ENCODE results near the gene TLE6. TPM values are rescaled to one million over a fixed set of nuclear protein-coding genes. Genes with fewer than 3 reads are reported as not detected.
A peak's percentile ranks its signal among the peaks of the same experiment; 100 is the strongest.

Gene TLE6
- total RNA-seq, 2 experiments from 2014 or later: 2.6 to 3.5 TPM

- H3K27ac Mint-ChIP-seq: no peak overlapping the region
- no peaks in the 10 kb centered on the region for H3K9me3 Mint-ChIP-seq (ENCODE audit: low read depth)
- H3K4me3 Mint-ChIP-seq: no peak overlapping the region
- no peaks in the 10 kb centered on the region for H3K27me3 Mint-ChIP-seq
- ATAC-seq (no peak), DNase-seq (no peak)
- ChIA-PET CTCF (interaction anchor here (0.6 kb wide), 1 partner anchor 17 kb away, joined by 3 read pairs; no protein-coding TSS in a partner anchor), POLR2A (no interaction called here)
- intact Hi-C loops (cut with DNase I, micrococcal nuclease): no loop called here
- no peaks in the 10 kb centered on the region for H3K36me3 Mint-ChIP-seq (ENCODE audit: low read depth)
- peaks cover 13% of the 10 kb centered on the region for H3K4me1 Mint-ChIP-seq
These were observed 42.0 kb downstream of the TLE6 start for GRCh38 chr19:3019211-3019854.

GRCh38 chr19:3020321-3020960, 43.1 kb downstream of the TLE6 start:
- ChIA-PET CTCF (no interaction called here), POLR2A (no interaction called here)
- Mint-ChIP-seq H3K27ac (no peak overlapping the region), H3K4me1 (peaks cover 24% of the 10 kb centered on the region), H3K4me3 (no peak overlapping the region), H3K36me3 (ENCODE audit: low read depth) (no peaks in the 10 kb centered on the region), H3K9me3 (ENCODE audit: low read depth) (no peaks in the 10 kb centered on the region), H3K27me3 (peaks cover 2% of the 10 kb centered on the region)
- ATAC-seq (no peak), DNase-seq (no peak)
- intact Hi-C loops (cut with DNase I, micrococcal nuclease): no loop called here

- Mint-ChIP-seq H3K27me3 (peaks cover 7% of the 10 kb centered on the region), H3K9me3 (ENCODE audit: low read depth) (no peaks in the 10 kb centered on the region), H3K36me3 (ENCODE audit: low read depth) (no peaks in the 10 kb centered on the region), H3K4me3 (peak overlapping the region; percentile 48), H3K4me1 (peaks cover 30% of the 10 kb centered on the region), H3K27ac (peak overlapping the region; percentile 65)
- ATAC-seq: peak; percentile 92
- intact Hi-C loops (cut with DNase I, micrococcal nuclease): no loop called here
- DNase-seq: peak; percentile 63
- ChIA-PET POLR2A (interaction anchor here (1.0 kb wide), 1 partner anchor 12 kb away, joined by 7 read pairs; no protein-coding TSS in a partner anchor), CTCF (interaction anchor here (0.7 to 1.4 kb wide), 4 partner anchors 12 to 516 kb away, joined by 3 read pairs; no protein-coding TSS in a partner anchor)
These were observed 47.1 kb downstream of the TLE6 start for GRCh38 chr19:3024509-3024869.

GRCh38 chr19:3024870-3025548, 47.6 kb downstream of the TLE6 start:
- peak overlapping the region; percentile 65 for H3K27ac Mint-ChIP-seq
- intact Hi-C loops (cut with DNase I, micrococcal nuclease): no loop called here
- no peaks in the 10 kb centered on the region for H3K36me3 Mint-ChIP-seq (ENCODE audit: low read depth)
- peak; percentile 41 for DNase-seq
- ATAC-seq: peak; percentile 42
- peak overlapping the region; percentile 48 for H3K4me3 Mint-ChIP-seq
- POLR2A ChIA-PET: interaction anchor here (1.0 kb wide), 1 partner anchor 11 kb away, joined by 7 read pairs; no protein-coding TSS in a partner anchor
- CTCF ChIA-PET: interaction anchor here (0.7 to 1.4 kb wide), 4 partner anchors 11 to 516 kb away, joined by 3 read pairs; no protein-coding TSS in a partner anchor
- no peaks in the 10 kb centered on the region for H3K9me3 Mint-ChIP-seq (ENCODE audit: low read depth)
- H3K4me1 Mint-ChIP-seq: peaks cover 32% of the 10 kb centered on the region
- peaks cover 8% of the 10 kb centered on the region for H3K27me3 Mint-ChIP-seq

- no peaks in the 10 kb centered on the region for H3K9me3 Mint-ChIP-seq (ENCODE audit: low read depth)
- CTCF ChIA-PET: interaction anchor here (0.8 kb wide), 1 partner anchor 11 kb away, joined by 3 read pairs; no protein-coding TSS in a partner anchor
- no peaks in the 10 kb centered on the region for H3K36me3 Mint-ChIP-seq (ENCODE audit: low read depth)
These were observed 48.2 kb downstream of the TLE6 start for GRCh38 chr19:3025549-3025886.

GRCh38 chr19:3026768-3027167, 49.4 kb downstream of the TLE6 start:
- H3K9me3 Mint-ChIP-seq (ENCODE audit: low read depth): no peaks in the 10 kb centered on the region
- H3K27ac Mint-ChIP-seq: no peak overlapping the region
- H3K4me1 Mint-ChIP-seq: peaks cover 35% of the 10 kb centered on the region
- intact Hi-C loops (cut with DNase I, micrococcal nuclease): no loop called here
- no peak overlapping the region for H3K4me3 Mint-ChIP-seq
- ATAC-seq (no peak), DNase-seq (no peak)
- peaks cover 10% of the 10 kb centered on the region for H3K27me3 Mint-ChIP-seq
- ChIA-PET POLR2A (no interaction called here), CTCF (no interaction called here)
- no peaks in the 10 kb centered on the region for H3K36me3 Mint-ChIP-seq (ENCODE audit: low read depth)

More at GRCh38 chr19:3025549-3025886, 48.2 kb downstream of the TLE6 start:
- ATAC-seq (no peak), DNase-seq (no peak)
- Mint-ChIP-seq H3K27ac (no peak overlapping the region), H3K4me1 (peaks cover 35% of the 10 kb centered on the region), H3K4me3 (no peak overlapping the region), H3K27me3 (peaks cover 10% of the 10 kb centered on the region)
- intact Hi-C loops (cut with DNase I, micrococcal nuclease): no loop called here
- POLR2A ChIA-PET: no interaction called here

GRCh38 chr19:3027292-3027691, 49.9 kb downstream of the TLE6 start:
- ATAC-seq: no peak
- no peaks in the 10 kb centered on the region for H3K9me3 Mint-ChIP-seq (ENCODE audit: low read depth)
- DNase-seq: no peak
- H3K27me3 Mint-ChIP-seq: peaks cover 10% of the 10 kb centered on the region
- intact Hi-C loops (cut with DNase I, micrococcal nuclease): no loop called here
- ChIA-PET POLR2A (no interaction called here), CTCF (no interaction called here)
- H3K36me3 Mint-ChIP-seq (ENCODE audit: low read depth): no peaks in the 10 kb centered on the region
- H3K27ac Mint-ChIP-seq: no peak overlapping the region
- peak overlapping the region; percentile 51 for H3K4me3 Mint-ChIP-seq
- peaks cover 35% of the 10 kb centered on the region for H3K4me1 Mint-ChIP-seq

GRCh38 chr19:3027981-3028304, 50.6 kb downstream of the TLE6 start:
- ChIA-PET POLR2A (no interaction called here), CTCF (no interaction called here)
- no peaks in the 10 kb centered on the region for H3K36me3 Mint-ChIP-seq (ENCODE audit: low read depth)
- intact Hi-C loops (cut with DNase I, micrococcal nuclease): no loop called here
- no peak overlapping the region for H3K27ac Mint-ChIP-seq
- DNase-seq (no peak), ATAC-seq (no peak)
- no peaks in the 10 kb centered on the region for H3K9me3 Mint-ChIP-seq (ENCODE audit: low read depth)
- peaks cover 29% of the 10 kb centered on the region for H3K4me1 Mint-ChIP-seq
- H3K27me3 Mint-ChIP-seq: peaks cover 10% of the 10 kb centered on the region
- H3K4me3 Mint-ChIP-seq: peak overlapping the region; percentile 51

GRCh38 chr19:3028305-3029064, 51.1 kb downstream of the TLE6 start:
- Mint-ChIP-seq H3K36me3 (ENCODE audit: low read depth) (no peaks in the 10 kb centered on the region), H3K4me1 (peaks cover 25% of the 10 kb centered on the region), H3K27me3 (peaks cover 10% of the 10 kb centered on the region), H3K4me3 (peak overlapping the region; percentile 51), H3K9me3 (ENCODE audit: low read depth) (no peaks in the 10 kb centered on the region), H3K27ac (no peak overlapping the region)
- CTCF ChIA-PET: no interaction called here
- DNase-seq: no peak
- no peak for ATAC-seq
- intact Hi-C loops (cut with DNase I, micrococcal nuclease): no loop called here
- POLR2A ChIA-PET: no interaction called here

- intact Hi-C loops (cut with DNase I, micrococcal nuclease): no loop called here
- peaks cover 10% of the 10 kb centered on the region for H3K27me3 Mint-ChIP-seq
- ChIA-PET CTCF (no interaction called here), POLR2A (no interaction called here)
- no peaks in the 10 kb centered on the region for H3K9me3 Mint-ChIP-seq (ENCODE audit: low read depth)
- DNase-seq: no peak
- ATAC-seq: no peak
- H3K4me3 Mint-ChIP-seq: peak within 1 kb of the TSS; percentile 56
- peaks cover 22% of the 10 kb centered on the region for H3K4me1 Mint-ChIP-seq
- H3K27ac Mint-ChIP-seq: no peak within 1 kb of the TSS
- H3K36me3 Mint-ChIP-seq (ENCODE audit: low read depth): no peaks in the 10 kb centered on the region
These were observed 51.9 kb downstream of the TLE6 start, which contains the start of gene TLE2 for GRCh38 chr19:3029065-3029923. TLE2 (minus strand) TSS chr19:3029280; CDS start chr19:3028904, 376 bp downstream.

- no peak for ATAC-seq
- H3K27ac Mint-ChIP-seq: no peak overlapping the region
- H3K27me3 Mint-ChIP-seq: peaks cover 8% of the 10 kb centered on the region
- DNase-seq: no peak
- ChIA-PET POLR2A (no interaction called here), CTCF (interaction anchor here (1.0 kb wide), 1 partner anchor 23 kb away, joined by 3 read pairs; no protein-coding TSS in a partner anchor)
- no peaks in the 10 kb centered on the region for H3K36me3 Mint-ChIP-seq (ENCODE audit: low read depth)
- H3K9me3 Mint-ChIP-seq (ENCODE audit: low read depth): no peaks in the 10 kb centered on the region
- intact Hi-C loops (cut with DNase I, micrococcal nuclease): no loop called here
- H3K4me3 Mint-ChIP-seq: no peak overlapping the region
- peaks cover 22% of the 10 kb centered on the region for H3K4me1 Mint-ChIP-seq
These were observed 54.2 kb downstream of the TLE6 start for GRCh38 chr19:3031607-3031867.
